Right forelimb (tissue), 1 donor: ENCODE data around the gene SH3BP1.
"Not testable (repeated sequence)": the region's sequence is repeated elsewhere in the genome, so short reads cannot be mapped to it uniquely, and the experiment has no call there.

Source experiments
- DNase-seq: peaks from one replicate; pipeline ENCODE4 v3.0.0-alpha.2; 2018

SH3BP1 gene

GRCh38 chr22:37633625-37634416 is 5.6 kb upstream of the SH3BP1 start:
- peak; percentile 94 for DNase-seq

- DNase-seq = no peak
These were observed 5.0 kb upstream of the SH3BP1 start for GRCh38 chr22:37634417-37634924.

- DNase-seq = no peak
These were observed 4.3 kb upstream of the SH3BP1 start for GRCh38 chr22:37635157-37635556.

GRCh38 chr22:37636186-37636948 is 3.1 kb upstream of the SH3BP1 start:
- DNase-seq = no peak

- DNase-seq = no peak
These were observed 2.6 kb upstream of the SH3BP1 start for GRCh38 chr22:37636949-37637273.

GRCh38 chr22:37638391-37639069 is 939 bp upstream of the SH3BP1 start:
- no peak for DNase-seq

GRCh38 chr22:37639771-37640590 is 512 bp downstream of the SH3BP1 start:
- DNase-seq = no peak

GRCh38 chr22:37640591-37641560 is 1.4 kb downstream of the SH3BP1 start:
- DNase-seq = no peak

GRCh38 chr22:37641561-37641949 is 2.1 kb downstream of the SH3BP1 start:
- DNase-seq = no peak

- peak; percentile 91 for DNase-seq
These were observed 3.9 kb downstream of the SH3BP1 start for GRCh38 chr22:37643225-37643847.

GRCh38 chr22:37647317-37647716 is 7.8 kb downstream of the SH3BP1 start:
- DNase-seq = no peak

GRCh38 chr22:37647928-37648327 is 8.5 kb downstream of the SH3BP1 start:
- DNase-seq = no peak

- DNase-seq = no peak
These were observed 11.1 kb downstream of the SH3BP1 start for GRCh38 chr22:37650463-37651136.

GRCh38 chr22:37654563-37655251 is 15.2 kb downstream of the SH3BP1 start:
- DNase-seq = no peak

- DNase-seq = no peak
These were observed 15.7 kb downstream of the SH3BP1 start for GRCh38 chr22:37655252-37655563.

GRCh38 chr22:37656583-37656982 is 17.1 kb downstream of the SH3BP1 start:
- DNase-seq = not testable (repeated sequence)

- DNase-seq = no peak
These were observed 18.2 kb downstream of the SH3BP1 start for GRCh38 chr22:37657590-37658132.

GRCh38 chr22:37658133-37659065 is 18.9 kb downstream of the SH3BP1 start, which contains the start of gene PDXP:
TSS of gene PDXP (plus strand) at chr22:37658723. CDS start at chr22:37658783, 60 bp downstream.
- peak; percentile 100 for DNase-seq
